ENCODE measurements around the gene SDC1. TPM values are rescaled to one million over a fixed set of nuclear protein-coding genes. Genes with fewer than 3 reads are reported as not detected.

The SDC1 gene
- total RNA-seq, 1 donor from 2014 or later: 222 TPM

- DNase-seq (ENCODE audit: low read depth): no peak
Observed at GRCh38 chr2:20227894-20228505, 3.1 kb upstream of the SDC1 start.

DNA sequence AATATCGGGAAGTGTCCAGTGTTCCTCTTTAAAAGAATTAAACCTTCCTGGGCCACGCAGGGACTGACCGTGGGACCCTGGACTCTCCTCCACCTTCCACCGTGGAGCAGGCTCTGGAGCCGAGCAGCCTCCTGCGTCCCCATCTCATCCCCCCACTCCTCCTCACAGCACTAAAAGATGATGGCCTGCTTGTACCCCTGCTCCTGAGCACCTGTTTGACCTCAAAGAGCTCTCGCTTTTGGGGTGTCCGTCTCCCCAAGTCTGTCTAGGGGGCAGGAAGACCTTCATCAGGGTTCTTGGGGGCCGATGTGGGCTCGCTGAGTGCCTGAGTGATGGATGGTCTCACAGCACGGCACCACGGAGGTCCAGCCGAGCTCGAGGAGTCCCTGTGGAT lies 1.2 kb upstream of the SDC1 start:
- no peak for DNase-seq (ENCODE audit: low read depth)

DNA sequence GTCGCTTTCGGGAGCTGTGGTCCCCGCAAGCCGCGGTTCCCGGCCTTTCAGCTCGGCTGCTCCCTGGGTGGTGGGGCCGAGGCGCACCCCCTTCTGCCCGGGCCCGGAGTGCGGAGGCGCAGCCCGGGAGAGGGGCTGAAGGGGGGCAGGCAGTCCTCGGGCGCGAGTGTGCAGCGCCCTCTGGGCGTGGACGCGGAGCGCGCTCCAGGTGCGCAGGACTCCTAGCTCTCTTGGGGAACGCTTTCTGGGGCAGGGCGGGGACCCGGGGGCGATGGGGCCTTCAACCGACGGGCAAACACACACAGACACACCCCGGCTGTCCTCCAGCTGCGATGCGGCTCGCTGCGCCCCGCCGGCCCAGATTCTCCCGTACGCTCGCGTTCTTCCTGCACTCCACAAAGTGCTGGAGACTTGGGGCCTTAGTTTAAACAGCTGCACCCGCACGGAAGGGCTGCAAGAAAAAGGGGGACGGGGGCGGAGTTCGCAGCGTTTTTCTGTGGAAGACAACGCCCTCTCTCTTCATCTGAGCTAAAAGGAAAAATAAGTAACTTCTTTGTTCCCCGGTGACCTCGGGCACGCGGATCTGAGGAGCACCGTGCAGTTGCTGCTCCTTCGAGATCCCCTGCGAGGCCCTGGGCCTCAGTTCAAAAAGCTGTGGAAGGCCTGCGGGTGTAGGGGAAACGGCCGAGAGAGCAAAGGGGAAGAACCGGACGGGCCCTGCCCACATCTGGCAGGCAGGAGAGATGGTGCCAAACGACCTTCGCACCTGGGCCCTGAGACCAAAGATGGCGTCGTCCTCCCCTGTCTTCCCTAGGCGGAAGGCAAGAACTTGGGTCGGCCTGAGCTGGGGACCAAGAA lies 593 bp upstream of the SDC1 start:
- DNase-seq (ENCODE audit: low read depth): peak; percentile 27

DNA sequence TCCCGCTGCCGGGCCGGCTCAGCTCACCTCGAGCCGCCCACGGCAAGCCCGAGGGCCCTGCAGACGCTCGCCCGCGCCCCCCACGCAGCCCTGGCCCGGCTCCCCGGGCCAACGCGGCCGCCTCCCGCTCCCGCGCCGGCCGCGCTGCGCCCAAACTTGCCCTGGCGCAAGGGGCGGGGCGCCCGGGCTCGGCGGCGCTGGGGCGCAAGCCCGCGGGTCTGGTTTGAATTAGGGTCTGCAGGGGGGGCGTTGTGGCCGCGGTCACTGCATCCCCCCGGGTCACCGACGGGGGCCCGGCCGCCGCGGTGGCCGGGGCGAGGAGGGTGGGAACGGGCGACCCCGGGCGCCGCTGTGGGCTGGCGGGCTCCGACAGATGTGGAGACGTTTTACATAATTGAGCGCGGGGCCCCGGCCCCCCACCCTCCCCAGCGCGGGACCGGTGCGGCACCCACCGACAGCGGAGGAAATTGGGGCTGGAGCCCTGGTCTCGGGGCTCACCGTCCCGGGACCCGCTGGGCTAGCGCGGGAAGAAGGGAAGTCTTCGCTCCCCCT lies 690 bp downstream of the SDC1 start:
- DNase-seq (ENCODE audit: low read depth): no peak

DNA sequence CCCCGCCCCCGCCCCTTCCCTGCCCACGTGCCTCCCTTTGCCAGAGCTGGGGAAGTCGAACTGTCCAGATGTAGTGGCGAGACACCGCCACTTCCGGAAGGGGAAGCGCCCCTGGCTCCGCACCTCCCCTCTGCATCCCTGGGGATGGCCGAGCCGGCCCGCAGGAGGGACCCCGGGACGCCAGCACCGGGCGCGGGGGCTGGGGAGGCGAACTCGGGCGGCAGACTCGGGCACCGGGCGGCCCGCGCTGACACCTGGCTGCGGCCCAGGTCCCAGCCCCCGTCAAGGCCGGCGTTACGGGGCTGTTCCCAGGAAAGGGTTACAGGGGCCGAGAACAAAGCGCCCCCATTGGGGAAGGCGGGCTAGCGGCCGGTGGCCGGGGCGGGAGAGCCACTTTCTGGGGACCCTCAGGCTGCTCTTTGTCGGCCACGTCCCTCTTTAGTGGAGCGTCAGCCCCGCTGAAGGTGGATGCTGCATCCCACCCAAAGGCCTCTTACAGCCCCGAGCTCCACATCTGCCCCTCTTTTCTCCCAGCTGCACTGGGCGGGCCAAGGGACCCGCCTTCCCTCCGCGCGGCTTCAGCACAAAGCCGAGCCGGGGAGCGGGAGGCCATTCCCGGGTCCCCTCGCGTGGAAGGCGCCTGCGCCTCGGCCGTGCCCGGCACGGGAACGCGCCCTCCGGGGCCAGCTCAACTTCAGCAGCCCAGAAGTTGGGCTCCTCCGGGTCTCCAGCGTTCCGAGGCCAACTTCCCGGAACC lies 1.3 kb downstream of the SDC1 start:
- no peak for DNase-seq (ENCODE audit: low read depth)

- DNase-seq (ENCODE audit: low read depth): no peak
Observed at GRCh38 chr2:20222769-20223406, 2.0 kb downstream of the SDC1 start.

- no peak for DNase-seq (ENCODE audit: low read depth)
Observed at GRCh38 chr2:20222014-20222768, 2.7 kb downstream of the SDC1 start.

DNA sequence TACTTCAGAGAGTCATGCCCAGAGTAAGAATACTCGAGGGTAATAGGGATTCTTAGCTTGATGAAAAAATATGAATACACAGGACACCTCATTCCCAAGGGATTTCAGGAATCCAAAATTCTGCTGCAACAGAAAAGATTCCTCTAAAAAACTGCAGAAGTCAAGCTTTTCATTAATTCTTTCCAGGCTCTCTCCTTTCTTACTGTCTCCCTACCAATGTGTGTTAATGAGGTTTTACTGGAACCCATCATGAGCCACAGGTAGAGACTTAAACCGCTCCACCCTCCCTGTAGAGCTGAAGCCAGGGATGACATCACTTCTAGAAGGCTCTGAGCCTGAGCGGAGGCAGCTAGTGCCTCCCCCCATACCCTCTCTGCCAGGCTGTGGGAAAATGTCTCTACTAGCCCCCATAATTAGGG lies 3.4 kb downstream of the SDC1 start:
- peak; percentile 22 for DNase-seq (ENCODE audit: low read depth)

DNA sequence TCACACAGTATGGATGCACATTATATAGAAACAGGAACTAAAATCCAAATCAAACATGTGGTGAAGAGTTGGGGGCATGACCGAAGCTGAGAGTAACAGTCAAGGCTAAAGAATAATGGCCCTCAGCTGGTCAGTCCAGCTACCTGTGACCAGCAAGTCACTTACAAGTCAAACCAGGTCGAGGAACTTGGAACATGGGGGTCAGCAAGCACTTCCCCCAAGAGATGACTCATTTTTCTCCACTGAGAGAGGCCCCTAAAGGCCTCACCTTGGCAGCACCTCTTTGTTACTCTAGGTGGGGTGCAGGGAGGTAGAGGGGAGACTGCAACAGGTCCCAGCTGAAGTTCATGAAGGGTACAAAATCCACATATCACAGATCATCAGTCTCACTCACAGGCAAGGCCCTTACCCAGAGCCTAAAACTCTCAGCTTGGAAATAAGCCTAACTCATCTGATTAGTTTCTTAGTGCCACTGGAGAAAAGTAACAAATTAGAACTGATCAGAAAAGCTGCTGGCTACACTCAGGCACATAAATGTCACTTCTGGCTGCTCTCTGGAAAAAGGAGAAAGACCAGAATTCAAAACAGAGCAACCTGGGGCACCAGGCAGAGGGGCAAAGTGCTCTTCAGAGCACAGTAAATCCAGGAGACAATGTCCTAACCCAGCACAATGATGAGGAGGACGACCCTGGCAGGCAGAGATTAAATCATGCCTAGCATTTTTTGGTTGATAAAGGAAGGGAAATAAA lies 4.0 kb downstream of the SDC1 start:
- no peak for DNase-seq (ENCODE audit: low read depth)

DNA sequence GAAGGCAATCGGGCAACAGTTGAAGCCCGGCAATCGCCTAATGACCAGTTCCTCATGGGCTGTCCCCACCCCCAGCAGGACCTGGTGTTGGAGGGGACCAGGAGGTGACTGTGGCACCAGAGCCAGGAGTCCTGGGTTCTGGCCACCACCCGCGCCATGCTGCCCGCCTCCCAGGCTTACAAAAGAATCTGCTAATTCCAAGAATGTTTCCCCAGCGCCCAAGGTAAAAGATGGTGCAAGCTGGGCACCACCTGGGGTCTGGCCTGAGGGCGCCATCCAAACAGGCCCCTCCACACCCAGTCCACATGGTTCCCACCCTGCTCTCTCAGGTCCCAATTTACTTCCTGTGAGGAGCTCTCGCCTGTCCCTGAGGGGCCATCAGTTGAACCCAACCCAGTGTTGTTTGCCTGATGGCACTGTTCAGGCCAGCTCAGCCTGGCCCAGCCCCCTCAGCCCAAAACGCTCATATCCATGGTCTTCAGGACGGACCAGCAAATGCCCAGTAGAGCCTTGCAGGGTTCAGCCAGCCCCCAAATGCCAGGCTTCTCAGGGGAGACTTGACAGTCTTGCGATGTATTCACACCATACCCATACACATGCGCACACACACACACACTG lies 5.1 kb downstream of the SDC1 start:
- no peak for DNase-seq (ENCODE audit: low read depth)

GRCh38 chr2:20218331-20219320 lies 6.3 kb downstream of the SDC1 start:
- no peak for DNase-seq (ENCODE audit: low read depth)

GRCh38 chr2:20217041-20217970 lies 7.6 kb downstream of the SDC1 start:
- peak; percentile 78 for DNase-seq (ENCODE audit: low read depth)

DNA sequence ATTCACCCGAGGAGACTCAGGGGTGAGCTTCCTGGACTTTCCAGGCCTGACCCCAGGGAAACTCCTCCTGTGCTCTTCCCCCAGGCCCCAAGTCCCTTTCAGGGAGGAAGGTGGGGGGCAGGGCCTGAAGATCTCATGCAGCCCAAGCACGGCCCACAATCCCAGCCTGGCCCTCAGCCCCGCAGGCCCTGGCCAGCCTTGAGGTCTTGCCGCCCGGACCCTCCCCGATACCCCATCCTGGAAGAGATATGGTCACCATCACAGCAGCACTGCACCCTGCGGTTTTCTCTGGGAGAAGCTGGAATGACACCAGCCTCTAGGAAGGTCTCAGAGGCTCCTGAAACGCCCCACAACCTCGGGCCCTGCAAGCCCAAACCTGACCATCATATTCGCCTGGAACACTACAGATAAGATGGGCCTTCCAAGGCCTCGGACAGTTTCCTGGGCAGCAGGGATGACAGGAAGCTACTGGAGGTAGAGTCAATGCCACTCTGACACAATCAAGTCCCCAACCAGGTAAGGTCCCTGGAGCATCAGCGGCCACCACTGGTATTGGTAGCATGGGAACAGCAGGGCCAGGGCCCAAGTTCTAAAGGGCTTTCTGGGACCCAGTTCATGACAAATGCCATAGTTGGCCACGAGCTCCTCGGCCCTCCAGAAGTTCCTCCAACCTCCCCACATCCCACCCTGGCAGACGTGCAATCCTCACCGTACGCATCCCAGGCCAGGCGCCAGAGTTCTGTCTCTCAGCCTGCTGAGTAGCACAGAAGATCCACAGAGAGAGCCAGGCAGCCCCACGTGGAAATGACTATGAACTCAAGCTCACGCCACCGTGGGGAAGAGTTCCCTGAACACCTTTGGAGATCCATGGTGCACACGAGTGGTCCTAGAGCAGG lies 8.6 kb downstream of the SDC1 start:
- no peak for DNase-seq (ENCODE audit: low read depth)

GRCh38 chr2:20215183-20216040 lies 9.5 kb downstream of the SDC1 start:
- no peak for DNase-seq (ENCODE audit: low read depth)

GRCh38 chr2:20214566-20215182 lies 10.3 kb downstream of the SDC1 start:
- DNase-seq (ENCODE audit: low read depth): no peak
